Measurements from ENCODE around the gene OR4D9. TPM values are rescaled to one million over a fixed set of nuclear protein-coding genes. Genes with fewer than 3 reads are reported as not detected.
"Not testable (repeated sequence)": the region's sequence is repeated elsewhere in the genome, so short reads cannot be mapped to it uniquely, and the experiment has no call there.

Gene OR4D9
- total RNA-seq, 1 experiment from 2014 or later = not detected

DNA sequence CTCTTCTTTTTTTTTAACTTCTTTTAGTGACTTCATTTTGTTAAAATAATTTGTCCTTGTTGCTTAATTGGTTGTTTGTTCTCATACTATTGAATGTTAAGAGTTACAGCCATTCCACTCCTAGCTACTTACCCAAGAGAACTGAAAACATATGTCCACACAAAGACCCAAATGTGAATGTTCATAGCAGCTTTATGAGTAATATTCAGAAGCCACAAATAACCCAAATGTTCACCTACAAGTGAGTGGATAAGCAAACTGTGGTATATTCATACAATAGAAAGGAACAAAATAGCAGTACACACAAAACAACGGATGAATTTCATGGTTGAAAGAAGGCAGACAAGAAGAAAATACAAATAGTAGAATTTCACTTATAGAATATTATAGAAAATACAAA, 9.4 kb upstream of the OR4D9 start:
- POLR2A ChIA-PET (ENCODE audit: unreplicated experiment) = no interaction called here
- no TSS peak for BruUV-seq (replicated peaks)

DNA sequence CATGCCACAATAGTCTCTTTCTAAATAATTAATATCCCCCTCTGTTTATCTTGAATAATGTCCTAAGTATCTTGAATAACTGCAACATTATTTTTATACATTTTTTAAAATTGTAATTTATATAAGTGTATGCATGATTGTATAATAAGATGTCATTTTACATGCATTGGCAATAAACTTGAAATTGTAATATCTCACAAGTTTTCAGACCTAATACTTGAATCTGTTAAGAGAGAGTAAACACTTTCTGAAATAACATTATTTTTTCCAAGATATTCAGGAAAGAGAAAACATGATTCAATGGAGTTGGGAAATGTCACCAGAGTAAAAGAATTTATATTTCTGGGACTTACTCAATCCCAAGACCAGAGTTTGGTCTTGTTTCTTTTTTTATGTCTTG, 8.1 kb upstream of the OR4D9 start, which contains the start of gene OR4D11:
Gene OR4D11, plus strand, starts transcription at position 301 of the 400 bp plus-strand sequence. Its CDS starts 0 bp downstream, at position 301.
- H3K4me1 ChIP-seq (ENCODE audit: insufficient read depth, low read length) = no peaks in the 10 kb centered on the region
- TF ChIP-seq, protein P1, sequence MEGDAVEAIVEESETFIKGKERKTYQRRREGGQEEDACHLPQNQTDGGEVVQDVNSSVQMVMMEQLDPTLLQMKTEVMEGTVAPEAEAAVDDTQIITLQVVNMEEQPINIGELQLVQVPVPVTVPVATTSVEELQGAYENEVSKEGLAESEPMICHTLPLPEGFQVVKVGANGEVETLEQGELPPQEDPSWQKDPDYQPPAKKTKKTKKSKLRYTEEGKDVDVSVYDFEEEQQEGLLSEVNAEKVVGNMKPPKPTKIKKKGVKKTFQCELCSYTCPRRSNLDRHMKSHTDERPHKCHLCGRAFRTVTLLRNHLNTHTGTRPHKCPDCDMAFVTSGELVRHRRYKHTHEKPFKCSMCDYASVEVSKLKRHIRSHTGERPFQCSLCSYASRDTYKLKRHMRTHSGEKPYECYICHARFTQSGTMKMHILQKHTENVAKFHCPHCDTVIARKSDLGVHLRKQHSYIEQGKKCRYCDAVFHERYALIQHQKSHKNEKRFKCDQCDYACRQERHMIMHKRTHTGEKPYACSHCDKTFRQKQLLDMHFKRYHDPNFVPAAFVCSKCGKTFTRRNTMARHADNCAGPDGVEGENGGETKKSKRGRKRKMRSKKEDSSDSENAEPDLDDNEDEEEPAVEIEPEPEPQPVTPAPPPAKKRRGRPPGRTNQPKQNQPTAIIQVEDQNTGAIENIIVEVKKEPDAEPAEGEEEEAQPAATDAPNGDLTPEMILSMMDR (conservative IDR thresholded peaks at IDR 0.05; ENCODE audit: low read depth, low read length) = no peak
- TF ChIP-seq EZH2 (IDR thresholded peaks at IDR 0.05; ENCODE audit: low read length, unreplicated experiment) (no peak), EZH2phosphoT487 (IDR thresholded peaks at IDR 0.05; ENCODE audit: borderline replicate concordance, low read length) (no peak)
- H3K4me2 ChIP-seq (ENCODE audit: low read length) = no peak within 1 kb of the TSS
- H3K9me2 ChIP-seq (replicated peaks; ENCODE audit: low read length) = no peaks in the 10 kb centered on the region
- peaks cover 62% of the 10 kb centered on the region for H3K27me3 ChIP-seq (ENCODE audit: low read length)
- no peaks in the 10 kb centered on the region for H3K36me3 ChIP-seq (ENCODE audit: low read depth, low read length)
- ChIA-PET POLR2A (ENCODE audit: unreplicated experiment) (no interaction called here), CTCF (interaction anchor here (0.5 kb wide), 1 partner anchor 22 kb away, joined by 3 read pairs; no protein-coding TSS in a partner anchor)
- BruUV-seq (replicated peaks) = no TSS peak
- no peaks in the 10 kb centered on the region for H3K79me2 ChIP-seq (ENCODE audit: low read length)
- intact Hi-C loops (cut with micrococcal nuclease) = no loop called here
- no peaks in the 10 kb centered on the region for H3K9me3 ChIP-seq (ENCODE audit: low read length)
- no peak within 1 kb of the TSS for H2AFZ ChIP-seq (ENCODE audit: low read length)
- H3K4me3 ChIP-seq (ENCODE audit: low read length) = no peak within 1 kb of the TSS
- no peak within 1 kb of the TSS for H3K9ac ChIP-seq (ENCODE audit: low read length)
- no peaks in the 10 kb centered on the region for H4K20me1 ChIP-seq (ENCODE audit: low read length)
- no peak for ATAC-seq
- H3K27ac ChIP-seq (ENCODE audit: low read length) = no peak within 1 kb of the TSS
- no peak for DNase-seq
- no peaks in the 10 kb centered on the region for H3F3A ChIP-seq (ENCODE audit: low read length, unreplicated experiment)

More for the DNA sequence above, 9.4 kb upstream of the OR4D9 start:
- no peak overlapping the region for H3K4me3 ChIP-seq (ENCODE audit: low read length)
- CTCF ChIA-PET = no interaction called here
- H4K20me1 ChIP-seq (ENCODE audit: low read length) = no peaks in the 10 kb centered on the region
- no peaks in the 10 kb centered on the region for H3K79me2 ChIP-seq (ENCODE audit: low read length)
- no peak for ATAC-seq
- H3K36me3 ChIP-seq (ENCODE audit: low read depth, low read length) = no peaks in the 10 kb centered on the region
- peaks cover 75% of the 10 kb centered on the region for H3K27me3 ChIP-seq (ENCODE audit: low read length)
- H3K9me3 ChIP-seq (ENCODE audit: low read length) = no peaks in the 10 kb centered on the region; the same call in 1 of the 2 replicates
- H3K9ac ChIP-seq (ENCODE audit: low read length) = no peak overlapping the region
- no peak overlapping the region for H2AFZ ChIP-seq (ENCODE audit: low read length)
- DNase-seq = no peak
- H3K27ac ChIP-seq (ENCODE audit: low read length) = no peak overlapping the region
- H3F3A ChIP-seq (ENCODE audit: low read length, unreplicated experiment) = no peaks in the 10 kb centered on the region
- intact Hi-C loops (cut with micrococcal nuclease) = no loop called here
- H3K4me2 ChIP-seq (ENCODE audit: low read length) = no peak overlapping the region
- H3K9me2 ChIP-seq (replicated peaks; ENCODE audit: low read length) = no peaks in the 10 kb centered on the region
- TF ChIP-seq, protein P1 (conservative IDR thresholded peaks at IDR 0.05; ENCODE audit: low read depth, low read length) = no peak
- TF ChIP-seq EZH2phosphoT487 (IDR thresholded peaks at IDR 0.05; ENCODE audit: borderline replicate concordance, low read length) (no peak), EZH2 (IDR thresholded peaks at IDR 0.05; ENCODE audit: low read length, unreplicated experiment) (no peak)
- H3K4me1 ChIP-seq (ENCODE audit: insufficient read depth, low read length) = no peaks in the 10 kb centered on the region

- POLR2A ChIA-PET (ENCODE audit: unreplicated experiment) = no interaction called here
- intact Hi-C loops (cut with micrococcal nuclease) = no loop called here
- no peak overlapping the region for H3K9ac ChIP-seq (ENCODE audit: low read length)
- no peaks in the 10 kb centered on the region for H3K36me3 ChIP-seq (ENCODE audit: low read depth, low read length)
- no peaks in the 10 kb centered on the region for H3K79me2 ChIP-seq (ENCODE audit: low read length)
- no peak for ATAC-seq
- H3K27ac ChIP-seq (ENCODE audit: low read length) = no peak overlapping the region
- no peaks in the 10 kb centered on the region for H3F3A ChIP-seq (ENCODE audit: low read length, unreplicated experiment)
- H3K4me2 ChIP-seq (ENCODE audit: low read length) = no peak overlapping the region
- no TSS peak for BruUV-seq (replicated peaks)
- H3K9me3 ChIP-seq (ENCODE audit: low read length) = no peaks in the 10 kb centered on the region
- no peaks in the 10 kb centered on the region for H3K9me2 ChIP-seq (replicated peaks; ENCODE audit: low read length)
- no peak overlapping the region for H2AFZ ChIP-seq (ENCODE audit: low read length)
- no peak for DNase-seq
- no peaks in the 10 kb centered on the region for H3K4me1 ChIP-seq (ENCODE audit: insufficient read depth, low read length)
- peaks cover 33% of the 10 kb centered on the region for H3K27me3 ChIP-seq (ENCODE audit: low read length)
- CTCF ChIA-PET = no interaction called here
- 0 out of 2 replicates have a peak, but pooled peaks cover 3% of the 10 kb centered on the region for H4K20me1 ChIP-seq (ENCODE audit: low read length)
- TF ChIP-seq EZH2 (IDR thresholded peaks at IDR 0.05; ENCODE audit: low read length, unreplicated experiment) = no peak
- TF ChIP-seq, protein P1 (conservative IDR thresholded peaks at IDR 0.05; ENCODE audit: low read depth, low read length) = no peak
- TF ChIP-seq EZH2phosphoT487 (IDR thresholded peaks at IDR 0.05; ENCODE audit: borderline replicate concordance, low read length) = no peak
- no peak overlapping the region for H3K4me3 ChIP-seq (ENCODE audit: low read length)
Observed at GRCh38 chr11:59511675-59512074, 336 bp downstream of the OR4D9 start.

DNA sequence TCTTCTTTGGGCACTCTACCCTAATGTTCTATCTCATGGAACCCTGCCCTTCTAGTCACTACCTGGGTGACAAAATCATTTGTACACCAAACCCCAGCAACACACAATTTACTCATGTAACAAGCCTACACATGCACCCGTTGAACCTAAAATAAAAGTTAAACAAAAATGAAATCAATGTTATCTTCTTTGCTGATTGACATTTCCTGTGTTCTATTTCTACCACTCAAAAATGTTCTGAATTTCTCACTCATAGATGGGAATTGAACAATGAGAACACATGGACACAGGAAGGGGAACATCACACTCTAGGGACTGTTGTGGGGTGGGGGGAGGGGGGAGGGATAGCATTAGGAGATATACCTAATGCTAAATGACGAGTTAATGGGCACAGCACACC, 8.8 kb downstream of the OR4D9 start:
- H3K9me3 ChIP-seq (ENCODE audit: low read length); CTCF ChIA-PET: not testable (repeated sequence)

More for the DNA sequence above, 8.8 kb downstream of the OR4D9 start:
- H3K36me3 ChIP-seq (ENCODE audit: low read depth, low read length); H3K9me2 ChIP-seq (replicated peaks; ENCODE audit: low read length); H3K4me3 ChIP-seq (ENCODE audit: low read length); DNase-seq; BruUV-seq (replicated peaks); H3K9ac ChIP-seq (ENCODE audit: low read length); H3K4me1 ChIP-seq (ENCODE audit: insufficient read depth, low read length); POLR2A ChIA-PET (ENCODE audit: unreplicated experiment); ATAC-seq; H3K4me2 ChIP-seq (ENCODE audit: low read length); H3K79me2 ChIP-seq (ENCODE audit: low read length); intact Hi-C loops (cut with micrococcal nuclease); H4K20me1 ChIP-seq (ENCODE audit: low read length); H3K27ac ChIP-seq (ENCODE audit: low read length); H2AFZ ChIP-seq (ENCODE audit: low read length); H3F3A ChIP-seq (ENCODE audit: low read length, unreplicated experiment): not testable (repeated sequence)
- H3K27me3 ChIP-seq (ENCODE audit: low read length) = peaks cover 60% of the 10 kb centered on the region

Data from PC-3 (cell line).